ENCODE data around the gene PTPRT.

GRCh38 chr20:42186337-42186736 lies 1003.4 kb downstream of the PTPRT start:
- TF ChIP-seq CTCF (IDR thresholded peaks at IDR 0.05) (no peak), ZFX (IDR thresholded peaks at IDR 0.05; ENCODE audit: borderline replicate concordance) (no peak)

All from 22Rv1 (cell line).